Stimulated activated CD4-positive, alpha-beta T cell treated with anti-CD3 and anti-CD28 coated beads, Interleukin-1b, Interleukin-23, amount 100 ng/mL, for 1 hour (primary cell): Measurements from ENCODE around the gene RANBP17.
"Not testable (repeated sequence)": the region's sequence is repeated elsewhere in the genome, so short reads cannot be mapped to it uniquely, and the experiment has no call there.

ENCODE experiments used
- DNase-seq, 2 donors: peaks; one replicate each; pipeline ENCODE4 v3.0.0-alpha.2; 2020; ENCODE audit warnings: low read depth in 2 of 2

RANBP17 gene

GRCh38 chr5:171155621-171156020 lies 293.8 kb downstream of the RANBP17 start:
- DNase-seq, result no peak

- no peak for DNase-seq
Observed at GRCh38 chr5:171157276-171157675, 295.5 kb downstream of the RANBP17 start.

- no peak for DNase-seq
Observed at GRCh38 chr5:171157775-171158174, 296.0 kb downstream of the RANBP17 start.

- DNase-seq, result no peak
Observed at GRCh38 chr5:171158581-171158980, 296.8 kb downstream of the RANBP17 start.

GRCh38 chr5:171162165-171162564 lies 300.3 kb downstream of the RANBP17 start:
- DNase-seq, result no peak

- no peak for DNase-seq
Observed at GRCh38 chr5:171162596-171162995, 300.8 kb downstream of the RANBP17 start.

GRCh38 chr5:171166766-171167165 lies 304.9 kb downstream of the RANBP17 start:
- DNase-seq, result no peak

- DNase-seq, result no peak
Observed at GRCh38 chr5:171168171-171168570, 306.4 kb downstream of the RANBP17 start.

- not testable (repeated sequence) for DNase-seq
Observed at GRCh38 chr5:171174960-171175359, 313.1 kb downstream of the RANBP17 start.

- no peak for DNase-seq
Observed at GRCh38 chr5:171175746-171176145, 313.9 kb downstream of the RANBP17 start.

GRCh38 chr5:171178190-171178589 lies 316.4 kb downstream of the RANBP17 start:
- DNase-seq, result not testable (repeated sequence)

- no peak for DNase-seq
Observed at GRCh38 chr5:171188016-171188415, 326.2 kb downstream of the RANBP17 start.

- DNase-seq, result no peak
Observed at GRCh38 chr5:171189442-171189841, 327.6 kb downstream of the RANBP17 start.

- DNase-seq, result no peak
Observed at GRCh38 chr5:171192111-171192510, 330.3 kb downstream of the RANBP17 start.

GRCh38 chr5:171201310-171201709 lies 339.5 kb downstream of the RANBP17 start:
- DNase-seq, result no peak

GRCh38 chr5:171205375-171205774 lies 343.6 kb downstream of the RANBP17 start:
- no peak for DNase-seq

GRCh38 chr5:171207256-171207847 lies 345.5 kb downstream of the RANBP17 start:
- no peak for DNase-seq

GRCh38 chr5:171221916-171222315 lies 360.1 kb downstream of the RANBP17 start:
- DNase-seq, result no peak

- DNase-seq, result no peak
Observed at GRCh38 chr5:171223927-171224326, 362.1 kb downstream of the RANBP17 start.

GRCh38 chr5:171226096-171226754 lies 364.4 kb downstream of the RANBP17 start:
- no peak for DNase-seq

- DNase-seq, result no peak
Observed at GRCh38 chr5:171226864-171227263, 365.0 kb downstream of the RANBP17 start.

- no peak for DNase-seq
Observed at GRCh38 chr5:171236651-171237050, 374.8 kb downstream of the RANBP17 start.

GRCh38 chr5:171242521-171242920 lies 380.7 kb downstream of the RANBP17 start:
- no peak for DNase-seq

GRCh38 chr5:171246231-171246630 lies 384.4 kb downstream of the RANBP17 start:
- DNase-seq, result no peak
